ENCODE measurements around the gene HOXB7. TPM values are rescaled to one million over a fixed set of nuclear protein-coding genes. Genes with fewer than 3 reads are reported as not detected.

The HOXB7 gene
- total and polyA plus RNA-seq, 12 donors: 0.13 to 0.62 (median 0.29) TPM; not detected in 6

DNA sequence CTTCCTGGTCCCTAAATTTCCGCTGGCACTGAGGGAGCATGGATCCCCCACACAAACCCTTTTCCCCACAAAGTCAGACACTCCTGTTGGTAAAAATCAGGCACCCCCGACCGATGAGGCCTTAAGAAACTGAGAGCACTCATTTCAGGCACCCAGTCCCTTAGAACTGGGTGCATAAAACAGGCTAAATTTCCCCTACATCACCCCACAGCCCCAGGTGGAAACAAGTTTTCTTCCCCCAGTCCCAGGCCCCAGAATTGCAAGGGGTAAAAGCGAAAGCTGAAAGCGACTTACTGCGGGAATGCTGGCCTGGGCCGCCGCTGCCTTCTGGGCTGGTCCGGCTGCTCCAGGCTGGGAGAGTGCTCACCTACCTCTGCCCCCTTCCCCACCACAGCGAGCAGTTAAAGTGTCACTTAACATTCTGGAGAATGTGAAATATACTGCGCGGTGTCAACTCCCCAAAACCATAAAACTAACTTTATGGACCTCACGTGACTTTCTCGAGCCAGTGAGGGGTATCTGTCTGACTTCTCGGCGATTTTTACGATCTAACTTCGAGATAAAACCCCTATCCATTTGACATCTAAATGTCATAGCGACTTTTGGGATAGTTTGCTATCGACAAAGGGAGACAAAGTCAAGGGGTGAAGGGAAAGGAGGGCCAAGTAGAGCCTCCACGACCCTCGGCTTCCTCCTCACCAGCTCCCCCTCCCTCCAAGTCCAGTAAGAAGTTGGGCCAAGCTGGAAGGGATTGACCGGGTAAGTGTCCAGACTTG, 20.8 kb downstream of the HOXB7 start, which contains the start of gene HOXB3:
TSS of gene HOXB3 (minus strand) at position 411 of the 776 bp plus-strand sequence. CDS start 37,767 bp downstream, outside the sequence.
- no peaks in the 10 kb centered on the region for H3K9me3 ChIP-seq
- peaks cover 39 to 100% (median 100%) of the 10 kb centered on the region in 7 donors for H3K27me3 ChIP-seq
- ATAC-seq (no peak), DNase-seq (no peak)
- intact Hi-C loops (cut with DNase I): loop anchor here in 6 of 10 donors (5.0 to 10.0 kb wide), 5 partner anchors 98 to 255 kb away; no protein-coding TSS in a partner anchor
- no peak within 1 kb of the TSS for H3K27ac ChIP-seq
- WGBS, 2 donors: 49 to 52% methylated on average over 23 of the region's 23 CpGs
- H3K4me1 ChIP-seq: peaks cover 0 to 50% (median 22%) of the 10 kb centered on the region in 9 donors
- TF ChIP-seq CTCF (IDR thresholded peaks at IDR 0.05): no peak
- no peaks in the 10 kb centered on the region for H3K36me3 ChIP-seq
- no peak within 1 kb of the TSS for H3K4me3 ChIP-seq

GRCh38 chr17:48589060-48589830, 21.6 kb downstream of the HOXB7 start:
- 17 to 37% methylated on average over 10 of the region's 10 CpGs for WGBS, 2 donors
- no peak overlapping the region for H3K27ac ChIP-seq
- H3K27me3 ChIP-seq: peaks cover 34 to 100% (median 100%) of the 10 kb centered on the region in 7 donors
- H3K4me3 ChIP-seq: no peak overlapping the region
- no peak for TF ChIP-seq CTCF (IDR thresholded peaks at IDR 0.05)
- ATAC-seq (no peak), DNase-seq (no peak)
- intact Hi-C loops (cut with DNase I): no loop called here
- no peaks in the 10 kb centered on the region for H3K36me3 ChIP-seq
- peaks cover 0 to 51% (median 24%) of the 10 kb centered on the region in 9 donors for H3K4me1 ChIP-seq
- no peaks in the 10 kb centered on the region for H3K9me3 ChIP-seq

- peaks cover 34 to 100% (median 100%) of the 10 kb centered on the region in 7 donors for H3K27me3 ChIP-seq
- no peaks in the 10 kb centered on the region for H3K9me3 ChIP-seq
- H3K27ac ChIP-seq: no peak overlapping the region
- no peak for DNase-seq
- no peak for TF ChIP-seq CTCF (IDR thresholded peaks at IDR 0.05)
- no peak for ATAC-seq
- peaks cover 0 to 44% (median 24%) of the 10 kb centered on the region in 9 donors for H3K4me1 ChIP-seq
- H3K36me3 ChIP-seq: no peaks in the 10 kb centered on the region
- WGBS, 2 donors: 30 to 38% methylated on average over 2 of the region's 2 CpGs
- intact Hi-C loops (cut with DNase I): no loop called here
- no peak overlapping the region for H3K4me3 ChIP-seq
These were observed 22.3 kb downstream of the HOXB7 start for GRCh38 chr17:48588528-48588927.

- peaks cover 0 to 39% (median 19%) of the 10 kb centered on the region in 9 donors for H3K4me1 ChIP-seq
- 40 to 52% methylated on average over 2 of the region's 2 CpGs for WGBS, 2 donors
These were observed 22.8 kb downstream of the HOXB7 start for GRCh38 chr17:48588074-48588415.

More at GRCh38 chr17:48588074-48588415, 22.8 kb downstream of the HOXB7 start:
- H3K9me3 ChIP-seq: no peaks in the 10 kb centered on the region
- TF ChIP-seq CTCF (IDR thresholded peaks at IDR 0.05): no peak
- H3K36me3 ChIP-seq: no peaks in the 10 kb centered on the region
- H3K27ac ChIP-seq: no peak overlapping the region
- peaks cover 32 to 100% (median 100%) of the 10 kb centered on the region in 7 donors for H3K27me3 ChIP-seq
- ATAC-seq: no peak
- DNase-seq: no peak
- intact Hi-C loops (cut with DNase I): no loop called here
- no peak overlapping the region for H3K4me3 ChIP-seq

Data from heart right ventricle (tissue), 16 donors.